Uterus (tissue), 2 donors: ENCODE measurements around the gene SGSM2.

Experiments
- POLR2A ChIP-seq, 2 donors: fragments of 450-650 bp; IDR thresholded peaks; one replicate each; pipeline ENCODE4 v1.6.1; 2016; ENCODE audit warnings: antibody characterized with exemption in 2 of 2, mild to moderate bottlenecking in 1 of 2, moderate library complexity in 1 of 2
- TF ChIP-seq, protein P1 (sequence below), 4 experiments: fragments of 200-600 bp in 2 of 4; fragments of 450-650 bp in 2 of 4; sonication (generic) in 2 of 4; IDR thresholded peaks; one replicate each; pipeline ENCODE4 v1.5.1; 2016 to 2019; ENCODE audit warnings: antibody characterized with exemption in 4 of 4, mild to moderate bottlenecking in 2 of 4, moderate library complexity in 1 of 4

DNA sequence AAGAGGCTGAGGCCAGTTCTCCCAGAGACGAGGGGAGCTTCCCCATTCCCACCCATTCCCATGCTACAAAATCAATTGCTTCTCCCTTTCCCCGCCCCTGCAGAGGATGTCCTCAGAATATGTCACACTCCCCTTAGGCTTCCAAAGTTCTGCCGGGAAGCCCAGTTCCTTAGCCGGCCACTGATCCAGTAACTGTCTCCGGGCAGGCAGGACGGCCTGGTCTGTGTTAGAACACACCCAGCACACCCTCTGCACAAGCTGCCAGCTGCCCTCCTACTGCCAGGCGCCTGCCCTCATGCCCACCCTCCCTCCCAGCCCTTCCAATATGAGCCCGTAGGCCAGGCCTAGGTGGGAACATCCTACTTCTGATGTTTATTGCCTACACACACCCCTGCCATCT lies 31.1 kb downstream of the SGSM2 start:
- TF ChIP-seq, protein P1, sequence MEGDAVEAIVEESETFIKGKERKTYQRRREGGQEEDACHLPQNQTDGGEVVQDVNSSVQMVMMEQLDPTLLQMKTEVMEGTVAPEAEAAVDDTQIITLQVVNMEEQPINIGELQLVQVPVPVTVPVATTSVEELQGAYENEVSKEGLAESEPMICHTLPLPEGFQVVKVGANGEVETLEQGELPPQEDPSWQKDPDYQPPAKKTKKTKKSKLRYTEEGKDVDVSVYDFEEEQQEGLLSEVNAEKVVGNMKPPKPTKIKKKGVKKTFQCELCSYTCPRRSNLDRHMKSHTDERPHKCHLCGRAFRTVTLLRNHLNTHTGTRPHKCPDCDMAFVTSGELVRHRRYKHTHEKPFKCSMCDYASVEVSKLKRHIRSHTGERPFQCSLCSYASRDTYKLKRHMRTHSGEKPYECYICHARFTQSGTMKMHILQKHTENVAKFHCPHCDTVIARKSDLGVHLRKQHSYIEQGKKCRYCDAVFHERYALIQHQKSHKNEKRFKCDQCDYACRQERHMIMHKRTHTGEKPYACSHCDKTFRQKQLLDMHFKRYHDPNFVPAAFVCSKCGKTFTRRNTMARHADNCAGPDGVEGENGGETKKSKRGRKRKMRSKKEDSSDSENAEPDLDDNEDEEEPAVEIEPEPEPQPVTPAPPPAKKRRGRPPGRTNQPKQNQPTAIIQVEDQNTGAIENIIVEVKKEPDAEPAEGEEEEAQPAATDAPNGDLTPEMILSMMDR (IDR thresholded peaks at IDR 0.05) = no peak
- no peak for TF ChIP-seq POLR2A (IDR thresholded peaks at IDR 0.05)
